ENCODE measurements around the gene MYO1H.
"Not testable (repeated sequence)": the region's sequence is repeated elsewhere in the genome, so short reads cannot be mapped to it uniquely, and the experiment has no call there.

MYO1H gene

DNA sequence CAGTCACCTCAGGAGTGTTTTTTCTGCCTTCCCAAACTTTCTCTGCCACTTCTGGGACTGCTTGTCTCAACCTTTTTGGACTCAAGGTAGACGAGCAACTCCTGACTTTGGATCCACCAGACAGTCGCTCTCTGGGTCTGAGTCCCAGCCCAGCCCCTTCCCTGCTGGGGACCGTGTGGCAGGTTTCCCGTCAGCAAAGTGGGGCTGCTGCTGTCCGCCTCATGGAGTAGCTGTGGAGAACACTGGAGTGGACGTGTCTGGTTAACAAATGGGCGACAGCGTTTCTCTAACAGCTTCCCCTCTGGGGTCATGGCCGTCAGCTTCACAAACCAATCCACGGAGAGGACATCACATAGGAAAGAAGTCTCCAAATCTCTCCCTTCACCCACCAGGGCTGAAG is 74.6 kb downstream of the MYO1H start:
- no peak for DNase-seq

DNA sequence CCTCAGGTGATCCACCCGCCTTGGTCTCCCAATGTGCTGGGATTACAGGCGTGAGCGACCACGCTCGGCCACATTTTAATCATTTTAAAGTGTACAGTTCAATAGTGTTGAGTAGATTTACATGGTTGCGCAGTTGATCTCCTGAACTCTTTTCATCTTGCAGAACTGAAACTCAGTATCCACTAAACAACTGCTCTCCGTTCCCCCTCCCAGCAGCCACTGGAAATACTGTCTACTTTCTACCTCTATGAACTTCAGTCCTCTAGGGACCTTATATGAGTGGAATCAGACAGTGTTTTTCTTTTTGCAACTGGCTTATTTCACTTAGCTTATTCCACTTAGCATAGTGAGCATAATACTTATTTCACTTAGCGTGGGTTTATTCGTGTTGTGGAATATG is 75.7 kb downstream of the MYO1H start:
- DNase-seq = no peak

- DNase-seq = peak; percentile 73
Measured at GRCh38 chr12:109428037-109428629, 80.4 kb downstream of the MYO1H start.

- not testable (repeated sequence) for DNase-seq
Measured at GRCh38 chr12:109428804-109429203, 81.1 kb downstream of the MYO1H start.

GRCh38 chr12:109430244-109430643 is 82.5 kb downstream of the MYO1H start:
- no peak for DNase-seq

GRCh38 chr12:109432431-109432830 is 84.7 kb downstream of the MYO1H start:
- DNase-seq = no peak

GRCh38 chr12:109432842-109433304 is 85.2 kb downstream of the MYO1H start:
- peak; percentile 65 for DNase-seq

- no peak for DNase-seq
Measured at GRCh38 chr12:109433618-109434017, 85.9 kb downstream of the MYO1H start.

- DNase-seq = no peak
Measured at GRCh38 chr12:109434582-109434981, 86.9 kb downstream of the MYO1H start.

DNA sequence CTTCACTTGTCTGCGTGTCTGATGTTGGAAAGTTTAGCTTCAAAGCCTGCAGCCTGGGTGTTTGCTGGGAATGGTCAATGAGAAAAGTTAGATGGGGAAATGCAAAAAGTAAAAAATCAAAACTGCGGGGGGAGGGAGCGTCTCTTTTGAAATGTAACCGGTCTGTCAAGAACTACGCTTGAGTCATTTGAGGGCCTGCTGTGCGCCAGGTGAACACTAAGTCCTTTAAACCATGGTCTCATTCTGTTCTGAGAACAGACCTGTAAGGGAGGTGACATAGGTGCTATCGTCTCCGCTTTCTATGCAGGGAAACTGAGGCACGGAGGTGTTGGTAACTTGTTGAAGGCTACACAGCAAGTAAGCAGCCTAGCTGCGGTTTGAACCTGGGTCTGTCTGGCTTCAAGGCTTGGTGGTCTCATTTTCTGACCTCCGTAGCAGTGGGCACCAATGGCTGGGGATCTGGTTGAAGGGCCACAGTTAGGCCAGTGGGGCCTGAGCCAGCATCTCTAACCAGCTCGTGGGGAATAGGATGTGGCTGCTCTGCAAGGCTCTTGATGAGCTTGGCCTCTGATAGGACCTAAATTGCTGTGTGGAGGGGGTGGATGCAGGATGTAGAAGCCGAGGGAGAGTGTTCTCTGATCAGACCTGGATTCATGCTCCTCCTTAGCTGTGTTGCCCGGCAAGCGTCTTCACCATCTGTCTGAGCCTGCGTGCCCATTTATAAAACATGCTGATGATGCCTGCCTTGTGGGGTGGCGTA is 87.9 kb downstream of the MYO1H start:
- no peak for DNase-seq

GRCh38 chr12:109436188-109436560 is 88.5 kb downstream of the MYO1H start:
- no peak for DNase-seq

GRCh38 chr12:109439181-109439580 is 91.5 kb downstream of the MYO1H start:
- no peak for DNase-seq

DNA sequence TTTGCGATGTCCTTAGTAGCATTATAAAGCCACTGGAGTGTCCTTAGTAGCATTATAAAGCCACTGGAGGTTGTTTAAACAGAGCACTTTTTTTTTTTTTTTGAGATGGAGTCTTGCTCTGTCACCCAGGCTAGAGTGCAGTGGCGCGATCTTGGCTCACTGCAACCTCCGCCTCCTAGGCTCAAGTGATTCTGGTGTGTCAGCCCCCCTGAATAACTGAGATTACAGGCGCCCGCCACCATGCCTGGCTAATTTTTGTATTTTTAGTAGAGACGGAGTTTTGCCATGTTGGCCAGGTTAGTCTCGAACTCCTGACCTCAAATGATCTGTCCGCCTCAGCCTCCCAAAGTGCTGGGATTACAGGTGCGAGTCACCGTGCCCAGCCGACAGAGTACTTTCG is 92.3 kb downstream of the MYO1H start:
- not testable (repeated sequence) for DNase-seq

DNA sequence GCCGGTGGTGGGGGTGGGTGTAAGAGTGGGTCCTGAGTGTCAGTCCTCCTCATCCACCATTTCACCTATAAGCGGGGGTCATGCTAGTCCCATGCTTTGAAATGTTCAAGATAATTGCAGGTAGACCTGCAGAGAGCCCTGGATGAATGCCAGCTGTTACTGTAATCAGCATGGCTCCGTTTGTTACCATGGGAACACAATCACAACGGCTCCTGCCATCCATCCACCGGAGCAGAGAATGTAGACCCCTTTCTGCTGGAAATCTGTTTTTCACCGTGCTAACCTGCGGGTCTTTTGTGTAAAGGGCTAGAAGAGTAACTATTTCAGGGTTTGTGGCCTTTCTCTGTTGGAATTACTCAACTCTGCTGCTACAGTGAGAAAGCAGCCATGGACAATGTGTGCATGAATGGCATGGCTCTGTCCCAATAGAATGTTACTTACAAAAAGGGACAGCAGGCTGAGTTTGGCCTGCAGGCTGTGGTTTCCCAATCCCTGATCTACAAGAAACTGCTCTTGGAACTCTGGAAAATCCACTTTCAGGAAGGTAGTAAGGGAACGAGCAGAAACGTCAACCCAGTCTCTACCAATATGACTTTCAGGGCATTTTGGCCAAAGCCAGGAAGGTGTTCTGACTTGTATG is 93.3 kb downstream of the MYO1H start:
- DNase-seq = no peak

DNA sequence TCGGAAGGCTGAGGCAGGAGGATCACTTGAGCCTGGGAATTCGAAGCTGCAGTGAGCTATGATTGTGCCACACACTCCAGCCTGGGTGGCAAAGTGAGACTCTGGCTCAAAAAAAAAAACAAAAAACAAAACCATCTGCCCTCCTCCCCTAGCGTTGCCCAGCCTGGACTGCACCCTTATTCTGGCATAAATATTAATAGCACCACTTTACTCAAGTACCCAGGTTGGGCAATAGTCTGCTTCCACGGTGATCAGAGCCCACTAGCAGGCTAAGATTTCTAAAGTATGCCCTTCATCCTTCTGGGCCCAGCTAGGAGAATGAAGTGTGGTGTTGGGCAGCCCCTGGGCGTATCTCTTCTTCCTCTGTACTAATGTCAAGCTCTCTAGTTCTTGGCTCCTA is 96.1 kb downstream of the MYO1H start:
- no peak for DNase-seq

GRCh38 chr12:109444259-109444658 is 96.6 kb downstream of the MYO1H start:
- no peak for DNase-seq

DNA sequence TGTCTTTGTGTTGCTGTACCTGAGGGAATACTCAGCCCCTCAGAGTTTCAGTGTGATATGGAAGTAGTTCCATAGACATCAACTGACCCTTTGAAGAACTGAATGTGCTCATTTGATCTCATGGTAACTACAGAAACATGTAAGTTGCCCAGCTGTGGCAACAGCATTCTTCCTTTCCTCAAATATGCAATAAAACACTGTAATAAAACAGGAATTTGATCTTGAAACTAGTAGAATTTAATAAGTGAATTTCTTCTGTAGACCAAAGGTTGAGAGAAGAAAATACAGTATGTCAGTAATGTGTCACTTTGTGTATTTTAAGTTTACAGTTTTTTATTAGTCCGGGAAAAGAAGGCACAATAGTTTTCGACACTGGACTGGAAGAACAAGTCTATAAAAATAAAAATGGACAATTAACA is 97.5 kb downstream of the MYO1H start:
- DNase-seq = peak; percentile 48

DNA sequence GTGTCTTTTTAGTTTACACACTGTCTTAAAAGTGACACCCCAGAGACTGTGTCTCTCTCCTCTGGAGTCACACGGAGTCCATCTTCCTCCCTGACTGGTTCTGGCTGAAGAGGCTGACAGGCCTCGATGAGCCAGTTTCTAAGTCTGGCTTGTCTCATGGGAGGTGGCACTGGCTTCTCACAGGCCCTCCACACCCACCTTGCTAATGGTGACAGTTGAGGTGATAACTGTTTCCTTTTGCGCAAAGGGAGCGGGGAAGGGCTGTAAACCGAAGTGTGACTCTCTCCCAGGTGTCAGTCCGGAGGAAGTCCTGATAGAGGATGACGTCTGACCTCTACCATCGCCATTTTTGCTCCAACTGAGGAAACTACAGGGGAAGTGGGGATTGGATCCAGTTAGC is 99.2 kb downstream of the MYO1H start:
- no peak for DNase-seq

DNA sequence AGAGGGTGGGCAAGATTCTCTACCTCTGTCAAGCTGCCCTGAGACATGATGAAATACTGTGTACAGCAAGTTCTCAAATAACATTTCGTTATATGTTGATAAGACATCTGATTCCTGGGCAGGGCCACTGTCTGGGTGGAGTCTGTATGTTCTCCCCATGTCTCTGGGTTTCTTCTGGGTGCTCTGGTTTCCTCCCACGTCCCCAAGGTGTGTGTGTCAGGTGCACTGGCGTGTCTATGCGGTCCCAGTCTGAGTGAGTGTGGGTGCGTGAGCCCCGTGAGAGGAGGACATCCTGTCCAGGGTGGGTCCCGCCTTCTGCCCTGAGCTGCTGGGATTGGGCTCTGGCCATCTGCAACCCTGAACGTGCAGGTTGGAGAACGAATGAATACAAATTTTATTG is 99.8 kb downstream of the MYO1H start:
- no peak for DNase-seq

GRCh38 chr12:109448272-109448671 is 100.6 kb downstream of the MYO1H start:
- no peak for DNase-seq

- no peak for DNase-seq
Measured at GRCh38 chr12:109448707-109449390, 101.1 kb downstream of the MYO1H start.

DNA sequence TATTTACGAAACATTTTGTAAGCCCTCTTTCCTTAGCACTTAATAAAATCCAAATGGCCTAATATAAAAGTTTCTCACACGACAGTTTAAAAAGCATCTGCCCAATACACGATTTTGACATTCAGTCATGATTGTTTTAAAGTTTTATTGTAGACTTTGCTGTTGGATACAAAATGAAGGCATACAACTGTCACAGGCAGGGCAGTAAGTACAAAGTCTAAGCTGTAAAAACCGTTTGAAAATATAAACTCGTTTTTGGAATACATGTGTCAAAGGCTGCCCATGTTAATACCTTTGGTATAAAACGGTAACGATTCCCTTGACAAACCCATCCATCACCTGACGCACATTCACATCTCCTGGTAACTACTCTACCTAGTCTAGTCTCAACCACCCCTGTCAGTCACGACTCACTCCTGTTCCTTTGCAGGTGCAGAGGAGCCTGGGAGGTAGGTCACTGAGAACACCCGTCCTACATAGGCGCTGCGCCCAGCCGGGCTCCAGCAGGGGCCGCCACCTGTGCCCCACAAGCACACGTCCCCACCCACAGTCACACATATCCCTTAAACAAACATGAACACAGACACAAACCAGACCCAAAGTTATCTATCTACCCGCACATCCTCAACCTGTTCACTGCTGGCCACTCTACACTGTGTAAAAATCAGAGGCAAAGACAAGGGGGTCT is 102.3 kb downstream of the MYO1H start:
- DNase-seq = no peak

- no peak for DNase-seq
Measured at GRCh38 chr12:109450980-109451379, 103.3 kb downstream of the MYO1H start.
